NCI-H524 (cell line): Measurements from ENCODE around the gene RGL3.
"Not testable (repeated sequence)": the region's sequence is repeated elsewhere in the genome, so short reads cannot be mapped to it uniquely, and the experiment has no call there.

Source experiments
- DNase-seq, 2 experiments: peaks; one replicate each; lab custom pipeline; 2025; lab: John Stamatoyannopoulos, UW

The RGL3 gene, protein sequence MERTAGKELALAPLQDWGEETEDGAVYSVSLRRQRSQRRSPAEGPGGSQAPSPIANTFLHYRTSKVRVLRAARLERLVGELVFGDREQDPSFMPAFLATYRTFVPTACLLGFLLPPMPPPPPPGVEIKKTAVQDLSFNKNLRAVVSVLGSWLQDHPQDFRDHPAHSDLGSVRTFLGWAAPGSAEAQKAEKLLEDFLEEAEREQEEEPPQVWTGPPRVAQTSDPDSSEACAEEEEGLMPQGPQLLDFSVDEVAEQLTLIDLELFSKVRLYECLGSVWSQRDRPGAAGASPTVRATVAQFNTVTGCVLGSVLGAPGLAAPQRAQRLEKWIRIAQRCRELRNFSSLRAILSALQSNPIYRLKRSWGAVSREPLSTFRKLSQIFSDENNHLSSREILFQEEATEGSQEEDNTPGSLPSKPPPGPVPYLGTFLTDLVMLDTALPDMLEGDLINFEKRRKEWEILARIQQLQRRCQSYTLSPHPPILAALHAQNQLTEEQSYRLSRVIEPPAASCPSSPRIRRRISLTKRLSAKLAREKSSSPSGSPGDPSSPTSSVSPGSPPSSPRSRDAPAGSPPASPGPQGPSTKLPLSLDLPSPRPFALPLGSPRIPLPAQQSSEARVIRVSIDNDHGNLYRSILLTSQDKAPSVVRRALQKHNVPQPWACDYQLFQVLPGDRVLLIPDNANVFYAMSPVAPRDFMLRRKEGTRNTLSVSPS

DNA sequence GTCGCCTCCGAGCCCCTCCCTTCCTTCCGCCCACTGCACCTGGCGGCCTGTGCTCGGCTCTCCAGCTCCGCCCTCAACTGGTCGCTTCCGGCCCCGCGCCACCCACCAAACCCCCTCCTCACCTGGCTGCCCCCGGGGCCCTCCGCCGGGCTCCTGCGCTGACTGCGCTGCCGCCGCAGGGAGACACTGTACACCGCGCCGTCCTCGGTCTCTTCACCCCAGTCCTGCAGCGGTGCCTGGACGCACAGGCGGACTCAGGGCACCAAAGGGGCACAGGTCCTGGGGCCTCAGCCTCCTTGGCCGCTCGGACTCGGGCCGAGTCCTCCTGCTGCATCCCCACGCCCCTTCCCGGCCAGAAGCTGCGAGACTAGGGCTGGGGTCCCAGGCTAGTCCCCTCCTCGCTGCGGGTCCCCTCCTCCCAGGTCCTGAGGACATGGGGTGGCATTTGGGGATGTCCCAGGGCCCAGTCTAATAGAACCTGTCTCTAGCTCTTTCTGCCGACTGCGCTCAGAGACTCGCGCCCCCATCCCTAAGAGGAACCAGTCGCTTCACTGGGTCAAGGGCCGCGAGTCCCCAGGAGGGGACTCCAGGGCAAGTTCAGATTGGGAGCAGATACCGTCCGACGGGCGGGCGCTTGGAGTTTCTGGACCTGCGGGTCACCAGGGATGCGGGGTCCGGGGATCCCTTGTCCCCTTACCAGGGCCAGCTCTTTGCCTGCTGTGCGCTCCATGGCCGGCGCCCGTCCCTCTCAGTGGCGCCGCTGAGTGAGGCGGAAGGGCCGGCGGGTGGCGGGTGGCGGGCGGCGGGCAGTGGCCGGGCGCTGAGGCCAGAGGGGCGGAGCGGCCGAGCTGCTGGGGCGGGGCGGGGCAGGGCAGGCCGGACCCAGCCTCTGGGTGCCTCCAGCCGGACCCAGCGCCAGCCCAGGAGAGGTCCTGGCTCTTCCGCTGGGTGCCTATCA is at the start of gene RGL3:
Gene RGL3, minus strand, starts transcription at position 766 of the 958 bp plus-strand sequence. Its CDS starts 36 bp downstream, at position 730.
- no peak for DNase-seq

- not testable (repeated sequence) for DNase-seq
These were observed 49.2 kb upstream of the RGL3 start for GRCh38 chr19:11468266-11468845.

- peak in 1 of 2 experiments; percentile 44 for DNase-seq
These were observed 46.5 kb upstream of the RGL3 start for GRCh38 chr19:11465600-11465999.

DNA sequence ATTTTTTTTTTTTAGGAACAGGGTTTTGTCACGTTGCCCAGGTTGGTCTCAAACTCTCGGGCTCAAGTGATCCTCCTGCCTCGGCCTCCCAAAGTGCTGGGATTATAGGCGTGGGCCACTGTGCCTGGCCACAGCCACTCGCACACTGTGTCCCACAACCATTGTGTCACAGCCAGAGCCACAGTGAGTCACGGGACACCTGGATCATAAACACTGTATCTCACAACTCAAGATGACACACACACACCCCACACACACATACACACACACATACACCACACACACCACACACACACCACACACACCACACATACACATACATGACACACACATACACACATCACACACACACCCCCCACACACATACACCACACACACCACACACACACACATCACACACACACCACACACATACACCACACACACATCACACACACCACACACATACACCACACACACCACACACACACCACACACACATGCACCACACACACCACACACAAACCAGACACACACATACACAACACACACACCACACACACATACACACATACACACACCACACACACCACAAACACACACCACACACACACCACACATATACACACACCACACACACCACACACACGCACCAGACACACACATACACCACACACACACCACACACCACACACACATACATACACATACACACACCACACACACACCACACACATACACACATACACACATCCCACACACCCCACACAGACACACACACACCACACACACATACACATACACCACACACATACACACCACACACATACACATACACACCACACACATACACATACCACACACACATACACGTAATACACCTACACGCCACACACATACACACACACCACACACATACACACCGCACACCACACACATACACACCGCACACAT is 45.5 kb upstream of the RGL3 start:
- no peak for DNase-seq

GRCh38 chr19:11463391-11463790 is 44.3 kb upstream of the RGL3 start:
- no peak for DNase-seq

DNA sequence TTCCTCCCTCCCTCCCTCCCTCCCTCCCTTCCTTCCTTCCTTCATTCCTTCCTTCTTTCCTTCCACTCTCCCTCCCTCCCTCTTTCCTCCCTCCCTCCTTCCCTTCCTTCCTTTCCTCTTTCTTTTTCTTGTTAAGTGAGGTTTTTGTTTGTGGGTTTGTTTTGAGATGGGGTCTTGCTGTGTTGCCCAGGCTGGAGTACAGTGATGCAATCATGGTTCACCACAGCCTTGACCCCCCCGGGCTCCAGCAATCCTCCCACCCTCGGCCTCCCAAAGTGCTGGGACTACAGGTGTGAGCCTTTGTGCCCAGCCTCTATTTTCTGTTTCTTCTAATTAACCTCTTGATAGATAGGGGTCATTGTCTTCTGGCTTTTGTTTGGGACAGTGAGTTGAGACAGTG is 42.3 kb upstream of the RGL3 start:
- DNase-seq = no peak

DNA sequence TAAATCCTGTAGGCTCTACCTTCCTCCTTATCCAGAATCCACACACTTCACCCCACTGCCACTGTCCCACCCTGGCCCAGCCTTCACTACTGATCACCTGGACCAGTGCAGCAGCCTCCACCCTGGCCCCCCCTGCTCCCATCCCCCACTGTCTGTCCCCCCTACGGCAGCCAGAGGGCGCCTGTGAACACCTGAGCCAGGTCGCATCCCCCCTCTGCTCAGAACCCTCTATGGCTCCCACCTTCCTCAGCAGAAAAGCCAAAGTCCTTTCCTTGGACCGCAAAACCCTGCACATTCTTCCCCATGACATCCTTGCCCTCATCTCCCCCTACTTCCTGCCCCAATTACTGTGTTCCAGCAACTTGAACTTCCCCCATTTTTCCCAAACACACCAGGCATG is 41.1 kb upstream of the RGL3 start:
- no peak for DNase-seq

DNA sequence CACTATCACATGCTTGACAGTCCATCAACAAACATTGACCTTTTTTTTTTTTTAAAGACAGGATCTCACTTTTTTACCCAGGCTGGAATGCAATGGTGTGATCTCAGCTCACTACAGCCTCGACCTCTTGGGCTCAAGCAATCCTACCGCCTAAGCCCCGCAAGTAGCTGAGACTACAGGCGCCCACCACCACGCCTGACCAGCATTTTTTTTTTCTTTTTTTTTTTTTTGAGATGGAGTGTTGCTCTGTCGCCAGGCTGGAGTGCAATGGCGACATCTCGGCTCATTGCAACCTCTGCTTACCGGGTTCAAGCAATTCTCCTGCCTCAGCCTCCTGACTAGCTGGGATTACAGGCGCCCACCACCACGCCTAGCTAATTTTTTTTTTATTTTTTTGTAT is 39.8 kb upstream of the RGL3 start:
- DNase-seq = not testable (repeated sequence)

GRCh38 chr19:11458236-11458900 is 39.3 kb upstream of the RGL3 start:
- DNase-seq = no peak

DNA sequence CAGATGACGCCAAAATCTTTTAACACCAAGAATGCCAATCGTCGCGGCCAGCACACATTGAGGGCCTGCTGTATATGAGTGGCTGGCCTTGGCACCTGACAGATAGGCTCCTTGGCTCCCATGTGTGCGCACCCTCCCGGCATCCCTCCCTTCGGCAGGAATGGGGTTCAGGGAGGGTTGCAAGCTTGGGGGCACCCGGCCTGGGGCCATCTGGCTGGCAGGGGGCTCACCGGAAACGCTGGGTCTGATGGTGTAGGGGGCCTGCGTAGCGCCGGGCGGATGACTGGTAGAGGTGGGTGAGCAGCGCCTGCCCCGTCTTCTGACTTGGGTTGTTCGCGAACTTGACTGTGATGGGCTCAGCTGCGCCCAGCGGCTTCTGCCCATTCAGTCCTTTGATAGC is 38.7 kb upstream of the RGL3 start:
- no peak for DNase-seq

GRCh38 chr19:11457115-11457514 is 38.0 kb upstream of the RGL3 start:
- no peak for DNase-seq

- DNase-seq = no peak
These were observed 37.5 kb upstream of the RGL3 start for GRCh38 chr19:11456659-11457058.

DNA sequence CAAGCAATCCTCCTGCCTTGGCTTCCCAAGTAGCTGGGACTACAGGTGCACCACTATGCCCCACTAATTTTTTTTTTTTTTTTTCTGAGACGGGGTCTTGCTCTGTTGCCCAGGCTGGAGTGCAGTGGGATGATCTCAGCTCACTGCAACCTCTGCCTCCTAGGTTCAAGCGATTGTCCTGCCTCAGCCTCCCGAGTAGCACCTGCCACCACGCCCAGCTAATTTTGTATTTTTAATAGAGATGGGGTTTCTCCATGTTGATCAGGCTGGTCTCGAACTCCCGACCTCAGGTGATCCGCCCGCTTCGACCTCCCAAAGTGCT is 36.1 kb upstream of the RGL3 start:
- not testable (repeated sequence) for DNase-seq

- no peak for DNase-seq
These were observed 34.6 kb upstream of the RGL3 start for GRCh38 chr19:11453468-11454341.

- no peak for DNase-seq
These were observed 33.7 kb upstream of the RGL3 start for GRCh38 chr19:11452620-11453310.

DNA sequence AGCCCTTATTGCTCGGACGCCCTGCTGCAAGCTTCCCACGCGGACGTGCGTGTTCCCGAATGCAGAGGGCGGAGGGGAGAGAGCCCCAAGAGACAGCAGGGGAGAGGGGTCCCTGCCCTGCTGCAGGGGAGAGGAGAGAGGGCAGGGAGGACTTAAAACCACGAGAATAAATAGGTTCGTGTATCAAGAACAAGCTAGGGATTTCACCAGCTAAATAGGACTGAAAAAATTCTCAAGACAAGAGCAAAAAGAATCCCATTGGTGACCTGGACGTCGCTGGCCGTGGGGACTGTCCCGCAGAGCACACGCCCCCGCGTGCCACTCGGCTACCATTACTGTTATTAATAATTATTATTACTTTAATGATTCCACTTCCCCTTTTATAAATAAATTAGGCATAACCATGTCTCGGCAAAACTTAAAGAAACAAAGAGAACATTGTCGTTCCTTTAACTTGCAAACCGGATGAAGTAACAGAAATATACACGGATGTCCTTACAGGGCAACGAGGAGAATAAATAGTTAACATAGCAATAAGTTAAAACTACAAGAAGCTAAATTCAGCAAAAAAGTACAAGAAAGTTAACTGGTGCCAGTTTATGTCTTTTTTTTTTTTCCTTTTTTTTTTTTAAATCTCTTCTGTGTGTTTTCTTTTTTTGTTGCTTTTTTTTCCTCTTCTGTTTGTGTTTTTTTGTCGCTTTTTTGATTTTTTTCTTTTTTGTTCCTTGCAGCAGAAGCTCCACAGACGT is 32.9 kb upstream of the RGL3 start:
- DNase-seq = no peak

- no peak for DNase-seq
These were observed 32.3 kb upstream of the RGL3 start for GRCh38 chr19:11451327-11451870.
